Activated CD4-positive, alpha-beta T cell treated with anti-CD3 and anti-CD28 coated beads for 36 hours (primary cell): ENCODE measurements around the gene ZSWIM9. TPM values are rescaled to one million over a fixed set of nuclear protein-coding genes. Genes with fewer than 3 reads are reported as not detected.

Experiments used
- ATAC-seq: fragments of 200-7000 bp; cut with Tn5 transposase; one replicate; pipeline ENCODE4 v1.10.0; 2021; ENCODE audit warnings: mild to moderate bottlenecking, moderate library complexity
- CTCF ChIA-PET: fragments of 350-600 bp; sonication (Branson Sonifier 250); formaldehyde crosslinking; loops from one replicate; lab custom pipeline; 2021; ENCODE audit warnings: antibody characterized with exemption; lab: Charles Lee
- POLR2A ChIA-PET: fragments of 350-600 bp; sonication (Branson Sonifier 250); formaldehyde crosslinking; loops from one replicate; lab custom pipeline; 2021; ENCODE audit warnings: antibody characterized with exemption, inconsistent platforms; lab: Charles Lee
- DNase-seq: peaks from one replicate; pipeline ENCODE4 v3.0.0-alpha.2; 2020
- H3K27ac Mint-ChIP-seq: one replicate; pipeline ENCODE4 v1.8.0; 2021; ENCODE audit warnings: mixed read lengths
- H3K27me3 Mint-ChIP-seq: one replicate; pipeline ENCODE4 v1.8.0; 2021; ENCODE audit warnings: mixed read lengths
- H3K36me3 Mint-ChIP-seq: one replicate; pipeline ENCODE4 v1.8.0; 2021; ENCODE audit warnings: low read depth, mixed read lengths
- H3K4me1 Mint-ChIP-seq: one replicate; pipeline ENCODE4 v1.8.0; 2021; ENCODE audit warnings: mixed read lengths
- H3K4me3 Mint-ChIP-seq: one replicate; pipeline ENCODE4 v1.8.0; 2021; ENCODE audit warnings: mild to moderate bottlenecking, moderate library complexity, mixed read lengths
- H3K9me3 Mint-ChIP-seq: one replicate; pipeline ENCODE4 v1.8.0; 2021; ENCODE audit warnings: low read depth, mixed read lengths
- intact Hi-C, 2 experiments: fragments of 100-400 bp; cut with DNase I in 1 of 2; cut with micrococcal nuclease in 1 of 2; formaldehyde crosslinking; loops; one replicate each; pipeline versions ENCODE4 v1.14.2 to v1.15.1; 2022 to 2024; cut with DNase I, micrococcal nuclease
- total RNA-seq, 2 experiments: library from RNA; stranded (reverse); gene quantifications; one replicate each; pipeline ENCODE4 v1.2.3, GENCODE V29; 2021

The ZSWIM9 gene
- total RNA-seq, 2 experiments from 2014 or later, result 7.4 to 10.9 TPM

GRCh38 chr19:48194041-48194843 is 23.8 kb downstream of the ZSWIM9 start:
- ATAC-seq (no peak), DNase-seq (peak; percentile 45)
- H3K4me3 Mint-ChIP-seq, result no peak overlapping the region
- no peak overlapping the region for H3K27ac Mint-ChIP-seq
- ChIA-PET CTCF (interaction anchor here (0.5 to 1.9 kb wide), 4 partner anchors 9 to 1810 kb away, joined by 3 to 13 read pairs (median 3); no protein-coding TSS in a partner anchor), POLR2A (interaction anchor here (1.0 kb wide), 1 partner anchor 10 kb away, joined by 3 read pairs; no protein-coding TSS in a partner anchor)
- H3K9me3 Mint-ChIP-seq, result no peaks in the 10 kb centered on the region
- H3K36me3 Mint-ChIP-seq, result peaks cover 10% of the 10 kb centered on the region
- no peaks in the 10 kb centered on the region for H3K4me1 Mint-ChIP-seq
- intact Hi-C loops, result no loop called here
- no peaks in the 10 kb centered on the region for H3K27me3 Mint-ChIP-seq

GRCh38 chr19:48194844-48195830 is 24.7 kb downstream of the ZSWIM9 start:
- no peaks in the 10 kb centered on the region for H3K9me3 Mint-ChIP-seq
- H3K27ac Mint-ChIP-seq, result no peak overlapping the region
- intact Hi-C loops, result no loop called here
- H3K27me3 Mint-ChIP-seq, result no peaks in the 10 kb centered on the region
- DNase-seq (no peak), ATAC-seq (no peak)
- peaks cover 5% of the 10 kb centered on the region for H3K36me3 Mint-ChIP-seq
- ChIA-PET CTCF (interaction anchor here (0.6 to 1.9 kb wide), 2 partner anchors 8 to 389 kb away, joined by 5 to 13 read pairs; no protein-coding TSS in a partner anchor), POLR2A (no interaction called here)
- no peaks in the 10 kb centered on the region for H3K4me1 Mint-ChIP-seq
- no peak overlapping the region for H3K4me3 Mint-ChIP-seq

- H3K36me3 Mint-ChIP-seq, result peaks cover 2% of the 10 kb centered on the region
- CTCF ChIA-PET, result no interaction called here
- intact Hi-C loops, result no loop called here
- H3K4me3 Mint-ChIP-seq, result no peak overlapping the region
- no peaks in the 10 kb centered on the region for H3K27me3 Mint-ChIP-seq
- H3K27ac Mint-ChIP-seq, result no peak overlapping the region
- no peaks in the 10 kb centered on the region for H3K9me3 Mint-ChIP-seq
- no peak for ATAC-seq
- POLR2A ChIA-PET, result no interaction called here
- no peaks in the 10 kb centered on the region for H3K4me1 Mint-ChIP-seq
- no peak for DNase-seq
Observed at GRCh38 chr19:48196321-48196763, 25.9 kb downstream of the ZSWIM9 start.

- POLR2A ChIA-PET, result no interaction called here
- Mint-ChIP-seq H3K4me1 (peaks cover 2% of the 10 kb centered on the region), H3K36me3 (peaks cover 2% of the 10 kb centered on the region), H3K4me3 (no peak overlapping the region), H3K9me3 (no peaks in the 10 kb centered on the region), H3K27ac (no peak overlapping the region), H3K27me3 (no peaks in the 10 kb centered on the region)
- CTCF ChIA-PET, result no interaction called here
- ATAC-seq (no peak), DNase-seq (no peak)
- intact Hi-C loops, result no loop called here
Observed at GRCh38 chr19:48196933-48197665, 26.6 kb downstream of the ZSWIM9 start.

- ChIA-PET POLR2A (interaction anchor here (0.6 to 1.6 kb wide), 15 partner anchors 9 to 161 kb away, joined by 3 to 15 read pairs (median 4); partner anchors contain the start of genes CARD8, SYNGR4, TMEM143 and ZSWIM9), CTCF (interaction anchor here (0.6 to 4.6 kb wide), 26 partner anchors 9 to 160 kb away, joined by 3 to 33 read pairs (median 4); partner anchors contain the start of genes EMP3, SYNGR4 and TMEM143)
- Mint-ChIP-seq H3K27me3 (no peaks in the 10 kb centered on the region), H3K4me3 (no peak overlapping the region), H3K27ac (no peak overlapping the region), H3K36me3 (peaks cover 16% of the 10 kb centered on the region), H3K4me1 (peaks cover 16% of the 10 kb centered on the region), H3K9me3 (no peaks in the 10 kb centered on the region)
- intact Hi-C loops, result loop anchor here (1.0 to 5.0 kb wide), 3 partner anchors 33 to 57 kb away; partner anchors contain the start of genes LIG1 (in 1 of the 2) and ZSWIM9 (in 1 of the 2)
- peak; percentile 46 for DNase-seq
- no peak for ATAC-seq
Observed at GRCh38 chr19:48203222-48203793, 32.8 kb downstream of the ZSWIM9 start.

GRCh38 chr19:48203794-48204628 is 33.5 kb downstream of the ZSWIM9 start:
- Mint-ChIP-seq H3K4me3 (no peak overlapping the region), H3K27ac (no peak overlapping the region), H3K9me3 (no peaks in the 10 kb centered on the region), H3K27me3 (no peaks in the 10 kb centered on the region), H3K36me3 (peaks cover 15% of the 10 kb centered on the region), H3K4me1 (peaks cover 16% of the 10 kb centered on the region)
- ATAC-seq, result peak; percentile 100
- peak; percentile 97 for DNase-seq
- CTCF ChIA-PET, result interaction anchor here (0.6 to 4.6 kb wide), 26 partner anchors 10 to 1064 kb away, joined by 3 to 33 read pairs (median 4); partner anchors contain the start of genes EMP3, PLA2G4C, SYNGR4 and TMEM143
- POLR2A ChIA-PET, result interaction anchor here (0.6 to 1.6 kb wide), 16 partner anchors 9 to 160 kb away, joined by 3 to 15 read pairs (median 4); partner anchors contain the start of genes CARD8, SYNGR4, TMEM143 and ZSWIM9
- intact Hi-C loops, result loop anchor here (1.0 to 5.0 kb wide), 6 partner anchors 34 to 117 kb away; partner anchors contain the start of genes LIG1 (in 2 of the 2), ZSWIM9 (in 2 of the 2) and PLA2G4C (in 1 of the 2)

GRCh38 chr19:48206397-48207093 is 36.1 kb downstream of the ZSWIM9 start:
- intact Hi-C loops, result no loop called here
- H3K4me3 Mint-ChIP-seq, result no peak overlapping the region
- no peaks in the 10 kb centered on the region for H3K9me3 Mint-ChIP-seq
- ChIA-PET CTCF (interaction anchor here (0.8 kb wide), 1 partner anchor 54 kb away, joined by 3 read pairs; no protein-coding TSS in a partner anchor), POLR2A (no interaction called here)
- no peak for DNase-seq
- H3K4me1 Mint-ChIP-seq, result peaks cover 24% of the 10 kb centered on the region
- H3K36me3 Mint-ChIP-seq, result peaks cover 27% of the 10 kb centered on the region
- no peak for ATAC-seq
- H3K27ac Mint-ChIP-seq, result peak overlapping the region; percentile 76
- H3K27me3 Mint-ChIP-seq, result no peaks in the 10 kb centered on the region

- H3K4me3 Mint-ChIP-seq, result no peak overlapping the region
- peak overlapping the region; percentile 75 for H3K27ac Mint-ChIP-seq
- no peak for ATAC-seq
- no peaks in the 10 kb centered on the region for H3K27me3 Mint-ChIP-seq
- intact Hi-C loops, result no loop called here
- ChIA-PET CTCF (interaction anchor here (1.0 to 1.2 kb wide), 2 partner anchors 55 to 246 kb away, joined by 3 read pairs; no protein-coding TSS in a partner anchor), POLR2A (no interaction called here)
- no peaks in the 10 kb centered on the region for H3K9me3 Mint-ChIP-seq
- peaks cover 22% of the 10 kb centered on the region for H3K4me1 Mint-ChIP-seq
- H3K36me3 Mint-ChIP-seq, result peaks cover 41% of the 10 kb centered on the region
- DNase-seq, result no peak
Observed at GRCh38 chr19:48210005-48210404, 39.5 kb downstream of the ZSWIM9 start.

- H3K27me3 Mint-ChIP-seq, result no peaks in the 10 kb centered on the region
- no peaks in the 10 kb centered on the region for H3K9me3 Mint-ChIP-seq
- ChIA-PET CTCF (no interaction called here), POLR2A (no interaction called here)
- H3K4me3 Mint-ChIP-seq, result no peak overlapping the region
- intact Hi-C loops, result no loop called here
- H3K27ac Mint-ChIP-seq, result no peak overlapping the region
- peaks cover 8% of the 10 kb centered on the region for H3K4me1 Mint-ChIP-seq
- DNase-seq (no peak), ATAC-seq (no peak)
- peaks cover 48% of the 10 kb centered on the region for H3K36me3 Mint-ChIP-seq
Observed at GRCh38 chr19:48213959-48214358, 43.5 kb downstream of the ZSWIM9 start.
